H54 (cell line): Measurements from ENCODE around the gene BAHCC1.
A peak's percentile ranks its signal among the peaks of the same experiment; 100 is the strongest.
"Not testable (repeated sequence)": the region's sequence is repeated elsewhere in the genome, so short reads cannot be mapped to it uniquely, and the experiment has no call there.

Source experiments
- DNase-seq: peaks from one replicate; pipeline ENCODE4 v3.0.0; 2011; ENCODE audit warnings: low spot score, mixed read lengths; ENCODE audit not compliant: insufficient read length
- FAIRE-seq: peaks from 3 replicates; lab custom pipeline; 2011; peaks lifted over from hg19 to GRCh38; lab: Jason Lieb, UNC
- POLR2A ChIP-seq: IDR thresholded peaks from 2 replicates; pipeline ENCODE4 v1.6.1; 2011; ENCODE audit warnings: low read depth, mild to moderate bottlenecking, low read length

BAHCC1 gene

DNA sequence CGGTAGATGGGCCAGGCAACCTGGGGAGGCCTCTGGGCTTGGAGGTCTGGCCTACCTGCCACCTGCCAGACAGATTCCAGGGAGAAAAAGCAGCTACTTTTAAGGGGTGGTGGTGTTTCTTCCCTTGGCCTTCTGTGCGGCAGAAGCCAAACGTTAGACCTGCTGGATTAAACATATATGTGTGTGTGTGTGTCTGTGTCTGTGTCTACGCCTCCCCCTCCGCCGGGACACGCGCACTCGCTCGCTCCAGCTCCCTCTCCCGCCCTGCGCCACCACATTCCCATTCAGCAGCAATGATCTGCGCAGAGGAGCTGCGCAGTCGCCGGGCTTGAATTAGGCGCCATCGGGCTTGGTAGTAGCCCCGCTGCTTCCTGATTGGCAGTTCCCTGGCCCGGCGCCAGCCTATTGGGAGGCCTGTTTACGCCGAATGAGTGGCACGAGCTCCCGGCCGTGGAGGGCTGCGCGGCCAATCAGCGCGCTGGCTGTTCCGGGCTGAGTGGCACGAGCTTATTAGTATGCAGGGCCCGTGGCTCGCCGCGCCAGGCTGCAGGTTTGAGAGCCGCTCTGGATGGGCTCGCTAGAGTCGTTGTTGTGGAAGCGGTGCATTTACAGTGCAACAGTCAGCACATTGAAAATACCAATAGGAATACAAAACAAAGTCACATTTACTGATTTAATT, at the start of gene BAHCC1:
Gene BAHCC1 (plus strand): TSS at position 537 of the 679 bp plus-strand sequence. CDS start 4,283 bp downstream, outside the sequence.
- DNase-seq (peak; percentile 99), FAIRE-seq (peak; percentile 81)
- peak; percentile 94 for TF ChIP-seq POLR2A

- peak; percentile 79 for TF ChIP-seq POLR2A
- peak; percentile 99 for DNase-seq
- no peak for FAIRE-seq
Observed at GRCh38 chr17:81346090-81346907, 49.0 kb upstream of the BAHCC1 start.

GRCh38 chr17:81346908-81347349, 48.3 kb upstream of the BAHCC1 start:
- DNase-seq (no peak), FAIRE-seq (no peak)
- TF ChIP-seq POLR2A: no peak

GRCh38 chr17:81347437-81347836, 47.8 kb upstream of the BAHCC1 start:
- FAIRE-seq: no peak

DNA sequence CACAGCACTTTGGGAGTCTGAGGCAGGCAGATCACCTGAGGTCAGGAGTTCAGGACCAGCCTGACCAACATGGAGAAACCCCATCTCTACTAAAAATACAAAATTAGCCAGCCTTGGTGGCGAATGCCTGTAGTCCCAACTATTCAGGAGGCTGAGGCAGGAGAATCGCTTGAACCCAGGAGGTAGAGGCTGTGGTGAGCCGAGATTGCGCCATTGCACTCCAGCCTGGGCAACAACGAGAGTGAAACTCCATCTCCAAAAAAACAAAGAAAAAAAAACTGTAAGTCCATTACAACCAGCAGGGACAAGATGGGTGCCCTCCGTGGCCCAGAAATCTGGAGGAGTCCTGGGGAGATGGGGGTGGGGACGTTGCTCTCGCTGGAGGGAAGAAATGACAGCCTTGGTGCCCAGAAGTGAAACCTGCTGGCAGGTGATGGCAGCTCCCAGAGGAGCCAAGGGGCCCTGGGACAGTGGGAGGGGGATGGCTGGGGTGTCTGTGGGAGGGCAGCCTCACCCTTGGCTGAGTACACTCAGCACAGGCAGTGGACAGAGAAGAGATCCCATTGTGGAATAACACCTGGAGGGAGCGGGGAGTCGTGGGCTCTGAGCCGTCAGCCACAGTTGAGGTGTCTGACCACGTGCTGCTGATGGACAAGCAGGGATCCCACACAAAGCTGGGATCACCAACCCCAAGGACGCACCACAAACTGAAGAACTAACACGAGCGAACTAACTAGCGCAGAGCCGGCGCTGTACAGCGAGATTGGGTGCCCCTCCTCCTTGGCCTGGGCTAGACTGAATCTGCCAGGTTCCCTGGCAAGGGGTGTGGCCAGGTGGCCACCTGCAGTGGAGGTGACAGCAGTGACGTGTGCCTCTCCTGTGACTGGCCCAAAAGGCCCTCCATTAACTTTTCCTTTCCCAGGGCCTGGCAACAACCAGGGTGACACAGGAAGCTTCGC, 46.9 kb upstream of the BAHCC1 start:
- FAIRE-seq (no peak), DNase-seq (no peak)
- TF ChIP-seq POLR2A: no peak

More at GRCh38 chr17:81347437-81347836, 47.8 kb upstream of the BAHCC1 start:
- no peak for DNase-seq
- no peak for TF ChIP-seq POLR2A

GRCh38 chr17:81349397-81350319, 45.6 kb upstream of the BAHCC1 start:
- FAIRE-seq (no peak), DNase-seq (no peak)
- no peak for TF ChIP-seq POLR2A

DNA sequence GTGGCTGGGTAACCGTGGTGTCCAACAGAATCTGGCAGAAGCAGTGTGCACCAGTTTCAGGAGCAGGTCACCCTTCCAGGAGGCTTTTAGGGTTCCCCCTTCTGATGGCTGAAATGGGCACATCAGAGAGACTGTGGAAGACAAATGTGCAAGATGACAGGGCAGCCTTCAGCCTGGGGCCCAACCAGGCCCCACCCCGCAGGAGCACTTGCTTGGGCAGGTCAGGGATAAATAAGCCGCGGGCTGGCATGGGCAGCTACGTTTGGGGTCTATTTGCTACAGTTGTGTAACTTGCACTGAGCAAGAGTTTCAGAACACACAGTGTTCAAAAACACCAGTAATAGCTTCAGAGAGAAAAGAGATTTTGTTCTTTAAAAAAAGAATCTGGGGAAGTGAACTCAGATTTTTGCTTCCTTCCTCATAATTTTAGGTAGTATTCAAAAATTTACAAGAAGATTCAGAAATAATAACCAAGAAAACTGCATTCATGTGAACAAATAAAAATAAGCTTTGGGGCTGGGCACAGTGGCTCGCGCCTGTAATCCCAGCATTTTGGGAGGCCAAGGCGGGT, 44.9 kb upstream of the BAHCC1 start:
- FAIRE-seq (no peak), DNase-seq (no peak)
- TF ChIP-seq POLR2A: no peak

GRCh38 chr17:81351329-81352052, 43.8 kb upstream of the BAHCC1 start:
- not testable (repeated sequence) for FAIRE-seq, DNase-seq

DNA sequence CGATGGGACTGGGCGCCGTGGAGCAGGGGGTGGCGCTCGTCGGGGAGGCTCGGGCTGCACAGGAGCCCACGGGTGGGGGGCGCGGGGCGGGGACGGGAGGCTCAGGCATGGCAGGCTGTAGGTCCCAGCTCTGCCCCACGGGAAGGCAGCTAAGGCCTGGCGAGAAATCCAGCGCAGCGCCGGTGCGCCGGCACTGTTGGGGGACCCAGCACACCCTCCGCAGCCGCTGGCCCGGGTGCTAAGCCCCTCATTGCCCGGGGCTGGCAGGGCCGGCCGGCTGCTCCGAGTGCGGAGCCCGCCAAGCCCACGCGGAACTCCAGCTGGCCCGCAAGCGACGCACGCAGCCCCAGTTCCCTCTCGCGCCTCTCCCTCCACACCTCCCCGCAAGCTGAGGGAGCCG, 43.2 kb upstream of the BAHCC1 start:
- not testable (repeated sequence) for FAIRE-seq, DNase-seq

DNA sequence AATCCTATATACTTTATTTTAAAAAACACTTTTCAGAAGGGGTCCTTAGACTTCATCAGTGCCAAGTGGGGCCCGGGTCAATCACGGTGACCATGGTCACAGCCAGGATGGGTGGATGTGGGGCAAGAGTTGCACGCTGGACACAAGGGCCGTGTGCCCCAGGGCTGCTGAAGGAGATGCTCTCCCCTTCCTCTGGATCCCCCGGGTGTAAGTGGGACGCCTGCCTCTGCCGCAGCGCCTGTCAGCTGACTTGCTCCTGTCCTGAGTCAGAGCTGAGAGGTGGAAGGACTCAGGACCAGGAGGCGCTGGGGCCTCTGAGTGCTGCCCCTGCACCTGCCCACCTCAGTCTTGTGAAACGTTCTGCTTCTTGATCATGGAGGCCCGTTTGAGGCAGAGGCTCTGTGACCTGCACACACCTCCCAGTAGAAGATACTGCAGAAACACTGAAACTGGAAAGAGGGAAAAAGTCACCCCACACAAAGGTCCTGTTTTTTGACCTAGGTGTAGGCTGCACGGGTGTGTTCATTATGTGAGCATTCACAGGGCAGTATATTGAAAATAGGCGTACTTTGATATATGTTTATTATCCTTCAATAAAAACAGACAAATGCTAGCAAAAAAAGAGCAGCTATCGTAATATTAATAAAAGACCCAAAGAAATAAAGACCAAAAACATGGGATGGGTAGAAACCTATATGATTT, 40.9 kb upstream of the BAHCC1 start:
- TF ChIP-seq POLR2A: no peak
- DNase-seq (no peak), FAIRE-seq (no peak)

GRCh38 chr17:81354954-81355347, 40.3 kb upstream of the BAHCC1 start:
- no peak for TF ChIP-seq POLR2A
- FAIRE-seq (no peak), DNase-seq (no peak)

- no peak for FAIRE-seq
- no peak for DNase-seq
- no peak for TF ChIP-seq POLR2A
Observed at GRCh38 chr17:81359218-81359617, 36.0 kb upstream of the BAHCC1 start.

GRCh38 chr17:81362001-81362400, 33.3 kb upstream of the BAHCC1 start:
- DNase-seq, FAIRE-seq: not testable (repeated sequence)
